GOT3 (cell line): ENCODE data around the gene CACNA1C.
"Not testable (repeated sequence)": the region's sequence is repeated elsewhere in the genome, so short reads cannot be mapped to it uniquely, and the experiment has no call there.

Experiments
- DNase-seq: peaks from one replicate; lab custom pipeline; 2025; ENCODE audit warnings: mixed read lengths; lab: John Stamatoyannopoulos, UW

Gene CACNA1C

GRCh38 chr12:2485681-2486080 lies 432.9 kb downstream of the CACNA1C start:
- DNase-seq, result no peak

- DNase-seq, result no peak
Measured at GRCh38 chr12:2486796-2487195, 434.0 kb downstream of the CACNA1C start.

GRCh38 chr12:2487278-2487677 lies 434.5 kb downstream of the CACNA1C start:
- no peak for DNase-seq

- DNase-seq, result no peak
Measured at GRCh38 chr12:2488131-2488530, 435.3 kb downstream of the CACNA1C start.

GRCh38 chr12:2488596-2488995 lies 435.8 kb downstream of the CACNA1C start:
- no peak for DNase-seq

GRCh38 chr12:2489275-2489674 lies 436.5 kb downstream of the CACNA1C start:
- DNase-seq, result no peak

- DNase-seq, result no peak
Measured at GRCh38 chr12:2490831-2491230, 438.0 kb downstream of the CACNA1C start.

- DNase-seq, result not testable (repeated sequence)
Measured at GRCh38 chr12:2491349-2491748, 438.6 kb downstream of the CACNA1C start.

- no peak for DNase-seq
Measured at GRCh38 chr12:2492236-2492635, 439.4 kb downstream of the CACNA1C start.

- no peak for DNase-seq
Measured at GRCh38 chr12:2493086-2493485, 440.3 kb downstream of the CACNA1C start.

- no peak for DNase-seq
Measured at GRCh38 chr12:2494486-2495192, 441.9 kb downstream of the CACNA1C start.

GRCh38 chr12:2495417-2496112 lies 442.8 kb downstream of the CACNA1C start:
- DNase-seq, result no peak

- no peak for DNase-seq
Measured at GRCh38 chr12:2498964-2499500, 446.2 kb downstream of the CACNA1C start.

GRCh38 chr12:2501464-2502191 lies 448.8 kb downstream of the CACNA1C start:
- no peak for DNase-seq

GRCh38 chr12:2503036-2503435 lies 450.2 kb downstream of the CACNA1C start:
- DNase-seq, result no peak

- DNase-seq, result no peak
Measured at GRCh38 chr12:2503762-2504161, 451.0 kb downstream of the CACNA1C start.

GRCh38 chr12:2504577-2504976 lies 451.8 kb downstream of the CACNA1C start:
- DNase-seq, result no peak

GRCh38 chr12:2507814-2508213 lies 455.0 kb downstream of the CACNA1C start:
- DNase-seq, result no peak

- DNase-seq, result no peak
Measured at GRCh38 chr12:2509137-2509536, 456.4 kb downstream of the CACNA1C start.

GRCh38 chr12:2510045-2510444 lies 457.3 kb downstream of the CACNA1C start:
- no peak for DNase-seq

- DNase-seq, result no peak
Measured at GRCh38 chr12:2513141-2514037, 460.6 kb downstream of the CACNA1C start.

GRCh38 chr12:2514038-2514340 lies 461.2 kb downstream of the CACNA1C start:
- DNase-seq, result no peak
